Hepatocyte (in vitro differentiated cells): Measurements from ENCODE around the gene CCDC63.

Experiments
- EZH2 ChIP-seq: fragments of 200-600 bp; sonication (generic); IDR thresholded peaks from 2 replicates; pipeline ENCODE4 v1.6.1; 2016; ENCODE audit warnings: antibody characterized with exemption, mild to moderate bottlenecking, borderline replicate concordance
- EZH2phosphoT487 ChIP-seq: fragments of 200-600 bp; sonication (generic); IDR thresholded peaks from one replicate; pipeline ENCODE4 v1.6.1; 2018; ENCODE audit warnings: antibody characterized with exemption, mild to moderate bottlenecking, low read depth, moderate library complexity; ENCODE audit not compliant: unreplicated experiment, severe bottlenecking
- TF ChIP-seq, protein P1 (sequence below): fragments of 200-600 bp; sonication (generic); IDR thresholded peaks from 2 replicates; pipeline ENCODE4 v1.5.1; 2016; ENCODE audit warnings: antibody characterized with exemption, mild to moderate bottlenecking; ENCODE audit not compliant: poor library complexity

DNA sequence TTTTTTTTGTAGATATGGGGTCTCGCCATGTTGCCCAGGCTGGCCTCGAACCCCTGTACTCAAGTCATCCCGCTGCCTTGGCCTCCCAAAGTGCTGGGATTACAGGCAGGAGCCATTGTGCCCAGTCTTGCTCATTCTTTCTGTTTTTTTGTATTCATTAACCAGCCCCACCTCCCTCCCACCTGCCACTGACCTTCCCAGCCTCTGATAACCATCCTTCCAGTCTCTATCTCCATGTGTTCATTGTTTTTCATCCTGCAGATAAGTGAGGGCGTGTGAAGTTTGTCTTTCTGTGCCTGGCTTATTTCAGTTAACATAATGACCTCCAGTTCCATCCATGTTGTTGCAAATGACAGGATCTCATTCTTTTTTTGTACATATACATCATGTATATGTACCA lies 54.6 kb downstream of the CCDC63 start:
- TF ChIP-seq, protein P1, sequence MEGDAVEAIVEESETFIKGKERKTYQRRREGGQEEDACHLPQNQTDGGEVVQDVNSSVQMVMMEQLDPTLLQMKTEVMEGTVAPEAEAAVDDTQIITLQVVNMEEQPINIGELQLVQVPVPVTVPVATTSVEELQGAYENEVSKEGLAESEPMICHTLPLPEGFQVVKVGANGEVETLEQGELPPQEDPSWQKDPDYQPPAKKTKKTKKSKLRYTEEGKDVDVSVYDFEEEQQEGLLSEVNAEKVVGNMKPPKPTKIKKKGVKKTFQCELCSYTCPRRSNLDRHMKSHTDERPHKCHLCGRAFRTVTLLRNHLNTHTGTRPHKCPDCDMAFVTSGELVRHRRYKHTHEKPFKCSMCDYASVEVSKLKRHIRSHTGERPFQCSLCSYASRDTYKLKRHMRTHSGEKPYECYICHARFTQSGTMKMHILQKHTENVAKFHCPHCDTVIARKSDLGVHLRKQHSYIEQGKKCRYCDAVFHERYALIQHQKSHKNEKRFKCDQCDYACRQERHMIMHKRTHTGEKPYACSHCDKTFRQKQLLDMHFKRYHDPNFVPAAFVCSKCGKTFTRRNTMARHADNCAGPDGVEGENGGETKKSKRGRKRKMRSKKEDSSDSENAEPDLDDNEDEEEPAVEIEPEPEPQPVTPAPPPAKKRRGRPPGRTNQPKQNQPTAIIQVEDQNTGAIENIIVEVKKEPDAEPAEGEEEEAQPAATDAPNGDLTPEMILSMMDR = no peak
- no peak for TF ChIP-seq EZH2
- TF ChIP-seq EZH2phosphoT487 = no peak
